ENCODE results near the gene TRAF2. TPM values are rescaled to one million over a fixed set of nuclear protein-coding genes. Genes with fewer than 3 reads are reported as not detected.

Gene TRAF2
- total and polyA plus RNA-seq, 9 of the 15 experiments (the other 6 are each of a cell fraction or from before 2014, with no cell fraction given) = 0.24 to 45.2 (median 18.0) TPM

DNA sequence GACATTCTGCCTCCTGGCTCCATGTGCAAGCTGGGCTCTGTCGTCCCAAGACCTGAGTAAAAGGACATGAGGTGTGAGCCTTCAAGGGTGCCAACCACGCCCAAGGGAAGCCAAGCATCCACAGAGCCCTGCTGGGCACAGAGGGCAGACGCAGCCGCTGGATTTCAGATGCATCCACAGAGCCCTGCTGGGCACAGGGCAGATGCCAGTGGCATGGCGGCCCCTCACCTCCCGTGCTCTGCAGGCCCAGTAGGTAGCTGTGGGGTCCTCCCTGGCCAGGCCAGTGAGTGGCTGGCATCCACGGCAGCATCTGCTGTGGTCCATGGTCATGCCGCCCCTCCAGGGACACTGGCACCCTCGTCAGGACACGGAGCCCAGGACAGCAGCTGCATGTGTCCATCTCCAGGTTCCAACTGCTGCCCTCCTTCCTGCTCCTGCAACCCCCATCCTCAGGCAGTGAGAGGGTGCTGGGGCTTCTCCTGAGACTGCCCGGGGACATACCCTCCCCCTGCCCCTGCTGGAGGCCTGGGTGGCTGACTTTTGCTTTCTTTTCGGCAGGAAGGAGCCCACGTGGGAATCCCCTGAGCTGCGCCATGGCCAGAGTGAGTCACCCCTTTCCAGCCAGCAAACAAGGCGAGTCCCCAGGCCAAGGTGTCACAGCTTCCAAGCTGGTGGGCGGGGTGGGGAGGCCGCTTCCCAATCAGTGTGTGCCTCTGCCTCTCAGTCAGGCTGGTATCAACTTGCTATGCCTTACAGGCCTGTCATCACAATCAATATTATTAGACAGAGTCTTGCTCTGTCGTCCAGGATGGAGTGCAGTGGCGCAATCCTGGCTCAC, 4.0 kb upstream of the TRAF2 start (continued):
- TF ChIP-seq BACH1 (tag; IDR thresholded peaks at IDR 0.05) = no peak
- TF ChIP-seq MAX (CRISPR knock-in tag; IDR thresholded peaks at IDR 0.05) = peak; percentile 82
- TF ChIP-seq POLR2AphosphoS5 (IDR thresholded peaks at IDR 0.05; ENCODE audit: control insufficient read depth, insufficient read depth, low read depth, low read length) = no peak
- TF ChIP-seq RBFOX2 (IDR thresholded peaks at IDR 0.05; ENCODE audit: low read depth, low read length) = 0 out of 2 replicates have a peak, but pooled peaks have one; percentile 52
- TF ChIP-seq POLR2B (IDR thresholded peaks at IDR 0.05; ENCODE audit: low read depth, partially characterized antibody) = peak; percentile 10
- TF ChIP-seq, protein P1, sequence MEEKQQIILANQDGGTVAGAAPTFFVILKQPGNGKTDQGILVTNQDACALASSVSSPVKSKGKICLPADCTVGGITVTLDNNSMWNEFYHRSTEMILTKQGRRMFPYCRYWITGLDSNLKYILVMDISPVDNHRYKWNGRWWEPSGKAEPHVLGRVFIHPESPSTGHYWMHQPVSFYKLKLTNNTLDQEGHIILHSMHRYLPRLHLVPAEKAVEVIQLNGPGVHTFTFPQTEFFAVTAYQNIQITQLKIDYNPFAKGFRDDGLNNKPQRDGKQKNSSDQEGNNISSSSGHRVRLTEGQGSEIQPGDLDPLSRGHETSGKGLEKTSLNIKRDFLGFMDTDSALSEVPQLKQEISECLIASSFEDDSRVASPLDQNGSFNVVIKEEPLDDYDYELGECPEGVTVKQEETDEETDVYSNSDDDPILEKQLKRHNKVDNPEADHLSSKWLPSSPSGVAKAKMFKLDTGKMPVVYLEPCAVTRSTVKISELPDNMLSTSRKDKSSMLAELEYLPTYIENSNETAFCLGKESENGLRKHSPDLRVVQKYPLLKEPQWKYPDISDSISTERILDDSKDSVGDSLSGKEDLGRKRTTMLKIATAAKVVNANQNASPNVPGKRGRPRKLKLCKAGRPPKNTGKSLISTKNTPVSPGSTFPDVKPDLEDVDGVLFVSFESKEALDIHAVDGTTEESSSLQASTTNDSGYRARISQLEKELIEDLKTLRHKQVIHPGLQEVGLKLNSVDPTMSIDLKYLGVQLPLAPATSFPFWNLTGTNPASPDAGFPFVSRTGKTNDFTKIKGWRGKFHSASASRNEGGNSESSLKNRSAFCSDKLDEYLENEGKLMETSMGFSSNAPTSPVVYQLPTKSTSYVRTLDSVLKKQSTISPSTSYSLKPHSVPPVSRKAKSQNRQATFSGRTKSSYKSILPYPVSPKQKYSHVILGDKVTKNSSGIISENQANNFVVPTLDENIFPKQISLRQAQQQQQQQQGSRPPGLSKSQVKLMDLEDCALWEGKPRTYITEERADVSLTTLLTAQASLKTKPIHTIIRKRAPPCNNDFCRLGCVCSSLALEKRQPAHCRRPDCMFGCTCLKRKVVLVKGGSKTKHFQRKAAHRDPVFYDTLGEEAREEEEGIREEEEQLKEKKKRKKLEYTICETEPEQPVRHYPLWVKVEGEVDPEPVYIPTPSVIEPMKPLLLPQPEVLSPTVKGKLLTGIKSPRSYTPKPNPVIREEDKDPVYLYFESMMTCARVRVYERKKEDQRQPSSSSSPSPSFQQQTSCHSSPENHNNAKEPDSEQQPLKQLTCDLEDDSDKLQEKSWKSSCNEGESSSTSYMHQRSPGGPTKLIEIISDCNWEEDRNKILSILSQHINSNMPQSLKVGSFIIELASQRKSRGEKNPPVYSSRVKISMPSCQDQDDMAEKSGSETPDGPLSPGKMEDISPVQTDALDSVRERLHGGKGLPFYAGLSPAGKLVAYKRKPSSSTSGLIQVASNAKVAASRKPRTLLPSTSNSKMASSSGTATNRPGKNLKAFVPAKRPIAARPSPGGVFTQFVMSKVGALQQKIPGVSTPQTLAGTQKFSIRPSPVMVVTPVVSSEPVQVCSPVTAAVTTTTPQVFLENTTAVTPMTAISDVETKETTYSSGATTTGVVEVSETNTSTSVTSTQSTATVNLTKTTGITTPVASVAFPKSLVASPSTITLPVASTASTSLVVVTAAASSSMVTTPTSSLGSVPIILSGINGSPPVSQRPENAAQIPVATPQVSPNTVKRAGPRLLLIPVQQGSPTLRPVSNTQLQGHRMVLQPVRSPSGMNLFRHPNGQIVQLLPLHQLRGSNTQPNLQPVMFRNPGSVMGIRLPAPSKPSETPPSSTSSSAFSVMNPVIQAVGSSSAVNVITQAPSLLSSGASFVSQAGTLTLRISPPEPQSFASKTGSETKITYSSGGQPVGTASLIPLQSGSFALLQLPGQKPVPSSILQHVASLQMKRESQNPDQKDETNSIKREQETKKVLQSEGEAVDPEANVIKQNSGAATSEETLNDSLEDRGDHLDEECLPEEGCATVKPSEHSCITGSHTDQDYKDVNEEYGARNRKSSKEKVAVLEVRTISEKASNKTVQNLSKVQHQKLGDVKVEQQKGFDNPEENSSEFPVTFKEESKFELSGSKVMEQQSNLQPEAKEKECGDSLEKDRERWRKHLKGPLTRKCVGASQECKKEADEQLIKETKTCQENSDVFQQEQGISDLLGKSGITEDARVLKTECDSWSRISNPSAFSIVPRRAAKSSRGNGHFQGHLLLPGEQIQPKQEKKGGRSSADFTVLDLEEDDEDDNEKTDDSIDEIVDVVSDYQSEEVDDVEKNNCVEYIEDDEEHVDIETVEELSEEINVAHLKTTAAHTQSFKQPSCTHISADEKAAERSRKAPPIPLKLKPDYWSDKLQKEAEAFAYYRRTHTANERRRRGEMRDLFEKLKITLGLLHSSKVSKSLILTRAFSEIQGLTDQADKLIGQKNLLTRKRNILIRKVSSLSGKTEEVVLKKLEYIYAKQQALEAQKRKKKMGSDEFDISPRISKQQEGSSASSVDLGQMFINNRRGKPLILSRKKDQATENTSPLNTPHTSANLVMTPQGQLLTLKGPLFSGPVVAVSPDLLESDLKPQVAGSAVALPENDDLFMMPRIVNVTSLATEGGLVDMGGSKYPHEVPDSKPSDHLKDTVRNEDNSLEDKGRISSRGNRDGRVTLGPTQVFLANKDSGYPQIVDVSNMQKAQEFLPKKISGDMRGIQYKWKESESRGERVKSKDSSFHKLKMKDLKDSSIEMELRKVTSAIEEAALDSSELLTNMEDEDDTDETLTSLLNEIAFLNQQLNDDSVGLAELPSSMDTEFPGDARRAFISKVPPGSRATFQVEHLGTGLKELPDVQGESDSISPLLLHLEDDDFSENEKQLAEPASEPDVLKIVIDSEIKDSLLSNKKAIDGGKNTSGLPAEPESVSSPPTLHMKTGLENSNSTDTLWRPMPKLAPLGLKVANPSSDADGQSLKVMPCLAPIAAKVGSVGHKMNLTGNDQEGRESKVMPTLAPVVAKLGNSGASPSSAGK (IDR thresholded peaks at IDR 0.05) = peak; percentile 40; the same call in 1 of the 2 replicates
- TF ChIP-seq NKRF (IDR thresholded peaks at IDR 0.05; ENCODE audit: borderline replicate concordance) = peak; percentile 71; the same call in 1 of the 2 replicates
- peak; percentile 35; the same call in 1 of the 2 replicates for TF ChIP-seq VEZF1 (CRISPR knock-in tag; IDR thresholded peaks at IDR 0.05)
- peak; percentile 95 for TF ChIP-seq JUN (IDR thresholded peaks at IDR 0.05; ENCODE audit: borderline replicate concordance, low read depth, low read length)
- TF ChIP-seq JUN (CRISPR knock-in tag; IDR thresholded peaks at IDR 0.05; ENCODE audit: borderline replicate concordance) = peak; percentile 44; the same call in 1 of the 2 replicates
